Endothelial cell of umbilical vein (primary cell): ENCODE measurements around the gene OR6K6. TPM values are rescaled to one million over a fixed set of nuclear protein-coding genes. Genes with fewer than 3 reads are reported as not detected.

ENCODE experiments used
- BruUV-seq: library from RNA; stranded (reverse); fragments of 400-500 nt; replicated peaks from 2 replicates; lab custom pipeline; 2021; lab: Mats Ljungman, UMichigan
- CTCF ChIA-PET: fragments of 300-600, 350-600 bp; sonication (Branson Sonifier 250); formaldehyde crosslinking; loops from one replicate; lab custom pipeline; 2021; ENCODE audit warnings: antibody characterized with exemption, inconsistent platforms; lab: Charles Lee
- POLR2A ChIA-PET: fragments of 300-600, 350-600 bp; sonication (Branson Sonifier 250); formaldehyde crosslinking; loops from one replicate; lab custom pipeline; 2021; ENCODE audit warnings: antibody characterized with exemption, inconsistent platforms; lab: Charles Lee
- DNase-seq: peaks from one replicate; pipeline ENCODE4 v3.0.0-alpha.2; 2011; ENCODE audit warnings: low read depth, low spot score
- FAIRE-seq: peaks from 2 replicates; lab custom pipeline; 2011; peaks lifted over from hg19 to GRCh38; lab: Jason Lieb, UNC
- H2AFZ ChIP-seq: 2 replicates; pipeline ENCODE4 v1.6.0; 2012; ENCODE audit warnings: low read depth, low read length, control low read depth, inconsistent platforms
- H3K27ac ChIP-seq: 2 replicates; pipeline ENCODE4 v1.5.1; 2011; ENCODE audit warnings: low read depth, mild to moderate bottlenecking, control low read depth, low read length, moderate library complexity; ENCODE audit not compliant: insufficient read depth
- H3K27me3 ChIP-seq, 2 experiments: 2 replicates each; pipeline versions ENCODE4 v1.6.0 to v1.6.1; 2011; ENCODE audit warnings: low read length in 2 of 2, mixed read lengths in 1 of 2; ENCODE audit not compliant: control insufficient read depth in 2 of 2, insufficient read depth in 2 of 2
- H3K36me3 ChIP-seq, 2 experiments: 2 replicates in 1 of 2; 3 replicates in 1 of 2; pipeline ENCODE4 v1.5.1; 2011; ENCODE audit warnings: low read length in 2 of 2, mild to moderate bottlenecking in 1 of 2, moderate library complexity in 1 of 2; ENCODE audit not compliant: control insufficient read depth in 2 of 2, insufficient read depth in 2 of 2; ENCODE audit errors: extremely low read depth in 1 of 2
- H3K4me1 ChIP-seq: 3 replicates; pipeline ENCODE4 v1.5.1; 2011; ENCODE audit warnings: mild to moderate bottlenecking, low read length; ENCODE audit not compliant: control insufficient read depth, insufficient read depth; ENCODE audit errors: extremely low read depth
- H3K4me2 ChIP-seq: 2 replicates; pipeline ENCODE4 v1.6.1; 2011; ENCODE audit warnings: low read length, control low read depth, mixed read lengths; ENCODE audit not compliant: insufficient read depth
- H3K4me3 ChIP-seq, 3 experiments: fragments of 200-600 bp in 1 of 3; sonication (generic), shearing (Covaris generic) in 1 of 3; replicated peaks in 1 of 3; 2 replicates each; pipeline ENCODE4 v1.5.1; 2011 to 2016; ENCODE audit warnings: control low read depth in 3 of 3, low read length in 3 of 3, mild to moderate bottlenecking in 2 of 3, inconsistent platforms in 1 of 3, low read depth in 1 of 3, moderate library complexity in 1 of 3; ENCODE audit not compliant: insufficient read depth in 1 of 3
- H3K79me2 ChIP-seq: 2 replicates; pipeline ENCODE4 v1.6.0; 2012; ENCODE audit warnings: low read length, inconsistent platforms; ENCODE audit not compliant: control insufficient read depth, insufficient read depth
- H3K9ac ChIP-seq: replicated peaks from 2 replicates; pipeline ENCODE3; 2011; ENCODE audit warnings: low read length, control low read depth; ENCODE audit not compliant: insufficient read depth; ENCODE audit errors: extremely low read depth
- H3K9me1 ChIP-seq: replicated peaks from 3 replicates; pipeline ENCODE4 v1.6.0; 2011; ENCODE audit warnings: mild to moderate bottlenecking, low read length; ENCODE audit not compliant: control insufficient read depth, insufficient read depth; ENCODE audit errors: extremely low read depth
- H3K9me3 ChIP-seq: replicated peaks from 2 replicates; pipeline ENCODE4 v1.5.1; 2012; ENCODE audit warnings: low read length, inconsistent platforms; ENCODE audit not compliant: control insufficient read depth, insufficient read depth
- H4K20me1 ChIP-seq: replicated peaks from 2 replicates; pipeline ENCODE3; 2011; ENCODE audit warnings: mild to moderate bottlenecking, low read length; ENCODE audit not compliant: control insufficient read depth, insufficient read depth; ENCODE audit errors: extremely low read depth
- CTCF ChIP-seq, 2 donors: IDR thresholded peaks; 1 replicate in 1 of 2; 2 replicates in 1 of 2; pipeline ENCODE4 v1.5.1; 2011; ENCODE audit warnings: low read length in 2 of 2, mild to moderate bottlenecking in 2 of 2, moderate library complexity in 2 of 2, control low read depth in 1 of 2, inconsistent platforms in 1 of 2, low read depth in 1 of 2; ENCODE audit not compliant: insufficient read depth in 1 of 2; ENCODE audit errors: extremely low read depth in 1 of 2
- EZH2 ChIP-seq: IDR thresholded peaks from 2 replicates; pipeline ENCODE4 v1.6.1; 2012; ENCODE audit warnings: borderline replicate concordance, low read depth, mild to moderate bottlenecking, moderate library complexity, low read length, inconsistent platforms; ENCODE audit not compliant: severe bottlenecking
- FOS ChIP-seq: IDR thresholded peaks from 2 replicates; pipeline ENCODE4 v1.6.1; 2011; ENCODE audit warnings: mild to moderate bottlenecking, low read length, moderate library complexity, borderline replicate concordance; ENCODE audit not compliant: insufficient read depth
- GATA2 ChIP-seq: IDR thresholded peaks from 2 replicates; pipeline ENCODE4 v1.7.0; 2011; ENCODE audit warnings: low read depth, mild to moderate bottlenecking, moderate library complexity, mixed read lengths, low read length; ENCODE audit not compliant: insufficient read length, insufficient read depth
- JUN ChIP-seq: IDR thresholded peaks from 2 replicates; pipeline ENCODE4 v1.6.1; 2011; ENCODE audit warnings: borderline replicate concordance, low read depth; ENCODE audit not compliant: insufficient read length, insufficient read depth
- MAX ChIP-seq: IDR thresholded peaks from 2 replicates; pipeline ENCODE4 v1.6.1; 2011; ENCODE audit not compliant: insufficient read depth, insufficient read length
- MYC ChIP-seq: IDR thresholded peaks from one replicate; pipeline ENCODE4 v1.6.1; 2011; ENCODE audit warnings: mild to moderate bottlenecking, low read depth, low read length
- POLR2A ChIP-seq: IDR thresholded peaks from 2 replicates; pipeline ENCODE4 v1.6.1; 2012; ENCODE audit warnings: low read depth, mild to moderate bottlenecking, control low read depth, low read length
- POLR2AphosphoS5 ChIP-seq: IDR thresholded peaks from 2 replicates; pipeline ENCODE4 v1.6.1; 2012; ENCODE audit warnings: low read depth, mild to moderate bottlenecking, control low read depth, low read length, moderate library complexity; ENCODE audit not compliant: insufficient read depth
- dilution Hi-C: fragments of 300-500 bp; cut with MboI; formaldehyde crosslinking; loops from one replicate; pipeline ENCODE4 v1.15.0; 2019; ENCODE audit warnings: low sequenced_read_pairs; ENCODE audit not compliant: extremely low pct_ligation_motif_present
- intact Hi-C: fragments of 100-400 bp; cut with micrococcal nuclease; formaldehyde crosslinking; loops from one replicate; pipeline ENCODE4 v1.10.0; 2022
- polyA plus RNA-seq, 4 experiments: library from polyadenylated mRNA; depleted of rRNA in 3 of 4; stranded (reverse) in 3 of 4; unstranded in 1 of 4; fragments of >200 nt; gene quantifications; 2 replicates each; pipeline versions ENCODE4 v1.2.1 to v1.2.3, GENCODE V29; 2011 to 2012; ENCODE audit warnings: missing spikeins in 1 of 4
- small RNA-seq: library from RNA; depleted of rRNA; stranded (forward); fragments of <200 nt; gene quantifications from one replicate; pipeline ENCODE3, GENCODE V24; 2012; ENCODE audit warnings: low replicate concordance, low read depth; ENCODE audit not compliant: insufficient read depth, insufficient read length
- total RNA-seq: library from RNA; stranded (reverse); gene quantifications from 2 replicates; pipeline ENCODE4 v1.2.3, GENCODE V29; 2021

The OR6K6 gene
- total and polyA plus RNA-seq, 2 donors (not counting 3 experiments of a cell fraction or from before 2014, with no cell fraction given), result not detected

- no peaks in the 10 kb centered on the region for H3K27me3 ChIP-seq
- no peaks in the 10 kb centered on the region for H3K79me2 ChIP-seq
- H3K9ac ChIP-seq, result no peak overlapping the region
- no peaks in the 10 kb centered on the region for H3K9me3 ChIP-seq
- H3K4me3 ChIP-seq, result no peak overlapping the region
- ChIA-PET CTCF (no interaction called here), POLR2A (no interaction called here)
- TF ChIP-seq POLR2A (no peak), EZH2 (no peak), MYC (no peak), CTCF (IDR thresholded peaks at IDR 0.05; ENCODE audit: extremely low read depth in 1 of 2, insufficient read depth in 1 of 2, low read depth in 1 of 2, low read length in 2 of 2) (no peak), MAX (no peak), POLR2AphosphoS5 (no peak), GATA2 (no peak), JUN (no peak), FOS (no peak)
- dilution Hi-C loops (no loop called here), intact Hi-C loops (no loop called here)
- FAIRE-seq (no peak), DNase-seq (no peak)
- H3K9me1 ChIP-seq, result no peaks in the 10 kb centered on the region
- H4K20me1 ChIP-seq, result no peaks in the 10 kb centered on the region
- no TSS peak for BruUV-seq
- no peaks in the 10 kb centered on the region for H3K36me3 ChIP-seq
- no peak overlapping the region for H2AFZ ChIP-seq
- no peaks in the 10 kb centered on the region for H3K4me1 ChIP-seq
- H3K4me2 ChIP-seq, result no peak overlapping the region
- no peak overlapping the region for H3K27ac ChIP-seq
Measured at GRCh38 chr1:158803678-158804077, 49.2 kb downstream of the OR6K6 start.

Small RNA genes within 50 kb of the gene (small RNA-seq; reads per million reads assigned to genes)
- not detected for gene OR2AQ1P

Other genes starting within 250 kb of the OR6K6 start
- not detected in 2 replicates for gene OR6Y1, start 200.3 kb upstream of the OR6K6 start, total RNA-seq
- gene OR6Y1, start 200.3 kb upstream of the OR6K6 start, polyA plus RNA-seq, result not detected in 2 replicates
- gene OR6P1, start 184.1 kb upstream of the OR6K6 start, total RNA-seq, result not detected in 2 replicates
- not detected in 2 replicates for gene OR6P1, start 184.1 kb upstream of the OR6K6 start, polyA plus RNA-seq
- not detected in 2 replicates for gene OR10X1, start 174.8 kb upstream of the OR6K6 start, total RNA-seq
- not detected in 2 replicates for gene OR10X1, start 174.8 kb upstream of the OR6K6 start, polyA plus RNA-seq
- gene OR10Z1, start 149.5 kb upstream of the OR6K6 start, total RNA-seq, result not detected in 2 replicates
- gene OR10Z1, start 149.5 kb upstream of the OR6K6 start, polyA plus RNA-seq, result not detected in 2 replicates
- gene SPTA1, start 68.0 kb upstream of the OR6K6 start, total RNA-seq, result 0.48 and 0.84 TPM in 2 replicates
- gene SPTA1, start 68.0 kb upstream of the OR6K6 start, polyA plus RNA-seq, result 0.01 and 0.11 TPM in 2 replicates
- not detected in 2 replicates for gene OR6K2, start 54.1 kb upstream of the OR6K6 start, total RNA-seq
- gene OR6K2, start 54.1 kb upstream of the OR6K6 start, polyA plus RNA-seq, result not detected in 2 replicates
- not detected in 2 replicates for gene OR6K3, start 34.0 kb upstream of the OR6K6 start, total RNA-seq
- gene OR6K3, start 34.0 kb upstream of the OR6K6 start, polyA plus RNA-seq, result not detected in 2 replicates
- gene OR6N1, start 17.5 kb downstream of the OR6K6 start, total RNA-seq, result not detected in 2 replicates
- gene OR6N1, start 17.5 kb downstream of the OR6K6 start, polyA plus RNA-seq, result not detected in 2 replicates
- gene OR6N2, start 26.5 kb downstream of the OR6K6 start, total RNA-seq, result not detected in 2 replicates
- gene OR6N2, start 26.5 kb downstream of the OR6K6 start, polyA plus RNA-seq, result not detected in 2 replicates
- not detected in 2 replicates for gene MNDA, start 76.6 kb downstream of the OR6K6 start, total RNA-seq
- not detected in 2 replicates for gene MNDA, start 76.6 kb downstream of the OR6K6 start, polyA plus RNA-seq
- not detected in 2 replicates for gene PYHIN1, start 176.8 kb downstream of the OR6K6 start, total RNA-seq
- not detected in 2 replicates for gene PYHIN1, start 176.8 kb downstream of the OR6K6 start, polyA plus RNA-seq